ENCODE data around the gene CLTB.

The CLTB gene

GRCh38 chr5:176381979-176382378 lies 34.4 kb downstream of the CLTB start:
- DNase-seq: no peak

DNA sequence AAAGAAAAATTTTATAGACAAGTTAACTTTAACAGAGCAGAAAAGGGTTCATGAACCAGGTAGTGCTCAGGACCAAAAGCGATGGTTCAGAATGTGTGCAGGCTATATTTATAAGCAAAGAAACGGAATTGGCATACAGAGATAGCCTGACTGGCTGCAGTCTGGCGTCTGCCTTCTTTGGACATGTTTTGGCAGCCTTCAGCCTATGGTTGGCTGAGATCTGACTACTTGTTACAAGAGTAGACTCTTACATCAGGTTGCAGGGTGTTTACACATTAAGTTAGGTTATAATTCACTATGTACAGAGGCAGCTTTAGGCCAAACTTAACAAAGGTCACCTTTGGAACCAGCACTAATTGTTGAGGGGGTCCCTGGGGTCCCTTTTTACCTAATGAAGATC lies 34.9 kb downstream of the CLTB start:
- no peak for DNase-seq

DNA sequence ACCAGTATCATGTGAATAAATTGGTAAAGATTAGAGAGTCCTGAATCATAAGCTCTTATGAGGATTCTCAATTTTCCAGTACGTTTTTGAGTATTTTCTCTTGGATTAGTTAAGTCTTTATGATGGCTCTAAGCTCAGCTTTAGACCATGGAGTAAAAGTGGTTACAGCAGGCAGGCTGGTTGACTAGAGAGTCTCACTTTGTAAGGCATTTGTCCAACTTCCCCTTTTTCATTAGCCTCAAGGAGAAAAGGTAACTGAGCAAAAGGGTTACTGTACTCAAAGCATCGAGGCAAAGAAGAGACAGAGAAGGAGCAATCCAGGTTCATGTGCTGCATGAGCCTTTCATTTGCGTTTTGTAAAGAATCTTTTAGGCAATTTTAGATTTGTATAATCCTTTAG lies 36.5 kb downstream of the CLTB start:
- no peak for DNase-seq

DNA sequence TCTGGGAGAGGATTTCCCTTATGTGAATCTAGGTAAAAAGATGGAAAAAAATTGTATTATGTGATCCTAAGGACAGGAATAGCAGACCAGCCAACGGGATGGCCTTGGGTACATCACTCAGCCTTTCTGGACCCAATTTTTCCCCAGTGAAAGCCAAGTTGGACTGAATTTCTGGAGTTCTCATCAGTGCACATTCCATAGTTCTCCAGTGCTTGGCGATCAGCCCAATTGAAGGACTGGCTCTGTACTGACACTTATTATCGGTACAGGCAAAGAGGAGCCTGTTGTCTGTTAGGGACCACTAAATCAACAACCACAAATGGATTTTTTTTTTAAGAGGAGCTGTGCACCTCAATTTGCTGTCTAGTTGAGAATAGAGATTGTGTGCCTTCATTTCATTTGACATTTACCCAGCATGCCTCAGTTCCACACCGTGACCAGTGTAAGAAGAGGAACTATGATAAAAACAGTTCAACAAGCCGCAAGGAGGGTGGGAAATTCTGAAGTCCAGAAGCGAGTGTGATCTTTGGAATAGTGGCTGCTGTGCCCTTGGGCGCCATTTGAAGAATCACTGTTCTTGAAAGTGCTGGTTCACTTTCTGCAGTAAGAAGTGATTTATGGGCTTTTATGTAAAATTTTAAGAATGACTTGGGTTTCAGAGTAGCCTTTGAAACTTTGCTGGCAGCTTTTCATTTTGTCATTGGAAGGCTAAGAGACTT lies 43.1 kb downstream of the CLTB start:
- DNase-seq: no peak

DNA sequence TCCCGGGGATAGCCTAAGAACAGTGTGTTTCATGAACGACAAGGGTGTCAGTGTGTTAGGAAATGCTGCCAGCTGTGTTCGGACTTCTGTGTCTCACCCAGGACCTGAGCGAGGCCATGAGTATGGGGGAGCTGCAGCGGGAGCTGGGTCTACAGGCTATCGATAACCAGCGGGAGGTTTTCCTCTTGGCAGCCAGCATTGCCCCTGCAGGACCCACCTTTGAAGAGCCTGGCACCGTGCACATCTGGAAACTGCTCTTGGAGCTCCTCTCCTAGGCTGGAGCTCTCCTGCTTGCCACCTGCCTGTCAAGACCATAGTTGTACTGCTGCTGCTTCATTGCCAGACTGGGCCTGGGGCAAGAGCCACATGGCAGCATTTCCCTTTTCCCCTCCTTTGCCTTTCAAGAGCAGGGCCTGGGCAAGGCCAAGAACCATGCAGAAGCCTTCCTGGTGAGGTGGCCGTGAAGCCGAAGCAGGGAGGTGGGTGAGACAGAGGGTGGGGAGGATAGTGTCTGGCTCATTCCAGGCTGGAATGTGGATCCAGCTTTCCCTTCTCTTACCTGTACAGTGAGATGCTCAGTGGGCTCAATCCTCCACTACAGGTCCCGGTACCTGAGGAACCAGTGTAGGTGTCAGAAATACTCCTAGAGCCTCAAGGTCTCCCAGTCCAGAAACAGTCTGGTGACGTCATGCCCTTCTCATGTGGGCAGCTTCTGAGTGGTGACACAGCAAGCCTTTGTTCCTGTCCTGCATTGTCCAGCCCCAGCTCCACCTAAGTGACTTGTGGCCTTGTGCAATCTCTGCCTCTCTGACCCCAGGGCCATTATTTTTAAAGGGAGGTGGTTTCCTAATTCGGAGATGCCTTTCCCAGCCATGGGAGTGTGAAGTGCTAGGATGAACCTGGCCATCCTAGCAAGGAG lies 44.5 kb downstream of the CLTB start:
- DNase-seq: no peak

GRCh38 chr5:176369934-176370711 lies 46.2 kb downstream of the CLTB start:
- DNase-seq: no peak

- DNase-seq: no peak
Measured at GRCh38 chr5:176368726-176369125, 47.6 kb downstream of the CLTB start.

- no peak for DNase-seq
Measured at GRCh38 chr5:176366232-176366894, 50.0 kb downstream of the CLTB start.

- DNase-seq: peak; percentile 28
Measured at GRCh38 chr5:176365351-176366231, 50.7 kb downstream of the CLTB start, which contains the start of gene ARL10. TSS of gene ARL10 (plus strand) at chr5:176365487. CDS start at chr5:176365564, 77 bp downstream.

DNA sequence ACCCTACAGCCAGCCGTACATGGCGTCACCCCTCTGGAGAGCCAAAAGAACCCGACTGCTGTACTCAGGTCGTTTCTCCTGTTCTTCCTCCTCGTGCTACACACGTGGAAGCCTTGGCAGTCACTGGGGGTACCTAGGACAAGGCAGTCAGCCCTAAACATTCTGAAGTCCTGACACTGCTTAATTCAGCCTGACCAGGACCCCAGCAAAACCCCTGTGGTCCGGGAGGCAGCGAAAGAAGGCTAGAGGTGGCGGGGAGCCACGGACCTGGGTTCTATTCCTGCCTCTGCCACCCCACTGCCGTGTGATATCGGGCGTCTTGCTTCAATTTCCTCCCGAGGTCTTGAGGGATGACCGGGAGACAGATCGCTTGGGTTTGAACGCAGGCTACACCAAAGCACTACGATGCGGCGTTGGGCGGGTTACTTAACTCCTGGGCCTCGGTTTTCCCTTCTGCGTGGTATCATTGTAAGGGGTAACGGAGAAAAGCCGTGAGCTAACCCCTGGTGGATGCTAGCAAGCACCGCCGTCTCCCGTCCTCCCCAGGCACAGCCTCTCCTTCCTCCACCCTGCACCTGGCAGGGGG lies 51.5 kb downstream of the CLTB start:
- DNase-seq: no peak

- DNase-seq: no peak
Measured at GRCh38 chr5:176362233-176362490, 54.2 kb downstream of the CLTB start.

DNA sequence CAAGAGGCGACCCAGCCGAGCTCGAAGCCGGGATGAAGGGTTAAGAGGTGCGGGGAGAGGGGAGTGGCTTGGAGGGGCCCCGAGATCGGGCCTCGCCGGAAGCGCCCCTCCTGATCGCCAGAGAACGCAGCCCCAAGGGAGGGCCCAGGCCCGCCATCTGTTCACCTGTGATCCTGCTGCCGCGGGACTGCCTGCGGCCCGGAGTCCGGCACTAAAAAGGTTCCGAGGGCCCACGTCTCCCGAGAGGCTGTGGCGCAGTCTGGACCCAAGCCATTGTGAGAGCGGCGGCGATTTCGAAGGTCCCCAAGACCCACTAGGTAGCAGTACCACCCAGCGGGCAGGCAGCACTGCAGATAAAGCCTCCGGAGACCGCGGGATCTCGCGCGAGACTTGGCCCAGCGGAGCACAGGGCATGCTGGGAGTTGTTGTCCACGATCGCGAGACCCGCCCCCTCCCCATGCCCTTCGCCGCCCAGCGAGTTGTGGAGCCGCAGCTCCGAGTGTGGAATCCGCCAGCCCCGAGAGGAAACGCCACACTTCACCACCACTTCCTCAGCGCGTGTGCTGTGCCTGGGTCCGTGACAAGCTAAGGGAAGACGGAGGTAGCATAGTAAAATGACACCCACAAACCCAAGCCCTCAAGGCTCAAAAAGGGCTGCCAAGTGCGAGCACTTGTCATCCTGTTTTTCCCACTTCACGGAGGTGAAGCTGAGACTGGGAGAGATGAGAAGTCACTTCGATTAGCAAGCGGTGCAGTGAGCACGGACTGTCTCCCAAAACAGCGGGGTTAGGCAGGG lies 54.7 kb downstream of the CLTB start, which contains the start of gene KIAA1191:
Gene KIAA1191 (minus strand): TSS at position 328 of the 796 bp plus-strand sequence. CDS start 2,256 bp downstream, outside the sequence.
- peak; percentile 66 for DNase-seq

DNA sequence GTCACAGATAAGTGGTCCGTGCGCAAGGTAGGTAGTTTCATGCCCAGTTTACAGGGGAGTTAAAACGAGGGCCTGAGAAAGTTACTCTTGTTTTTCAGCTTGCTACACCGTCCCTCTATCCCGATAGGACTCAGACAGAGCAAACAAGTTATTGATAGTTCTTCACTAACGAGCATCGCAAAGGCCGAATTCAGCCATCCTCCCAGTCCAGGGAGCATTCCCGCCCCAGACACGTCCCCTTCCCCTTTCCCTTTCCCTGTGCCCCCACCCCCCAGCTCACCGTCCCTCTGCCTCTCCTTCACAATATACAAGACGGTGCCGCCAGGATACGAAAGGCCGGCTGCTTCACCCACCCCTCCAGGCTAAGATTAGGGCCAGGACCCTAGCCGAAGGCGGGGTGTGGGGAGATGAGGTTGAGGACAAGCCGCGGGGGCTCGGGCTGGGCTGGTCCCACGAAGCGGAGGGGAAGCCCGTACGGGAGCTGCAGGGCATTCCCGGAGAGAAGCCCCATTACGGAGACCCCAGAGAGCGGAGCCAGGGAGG lies 55.4 kb downstream of the CLTB start:
- peak; percentile 13 for DNase-seq

GRCh38 chr5:176359658-176360057 lies 56.7 kb downstream of the CLTB start:
- DNase-seq: no peak

DNA sequence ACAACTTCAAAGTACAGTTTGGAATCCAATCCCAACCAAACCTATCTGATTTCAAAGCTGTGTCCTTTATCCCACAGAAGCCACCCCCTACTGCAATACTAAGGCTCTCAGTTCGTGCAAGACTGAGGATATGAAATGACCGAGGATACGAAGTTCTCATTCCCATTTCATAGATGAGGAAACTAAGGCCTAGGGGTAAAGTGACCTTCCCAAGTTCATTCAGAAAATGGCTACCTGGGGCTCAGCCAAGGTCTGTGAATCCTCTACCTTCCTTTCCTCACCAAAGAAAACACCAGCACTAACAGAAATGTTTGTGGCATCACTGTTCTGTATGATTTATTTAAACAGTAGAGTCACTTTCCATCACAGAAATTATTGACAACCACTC lies 60.2 kb downstream of the CLTB start:
- no peak for DNase-seq

- no peak for DNase-seq
Measured at GRCh38 chr5:176355400-176356178, 60.8 kb downstream of the CLTB start.

GRCh38 chr5:176353533-176353932 lies 62.8 kb downstream of the CLTB start:
- DNase-seq: no peak

DNA sequence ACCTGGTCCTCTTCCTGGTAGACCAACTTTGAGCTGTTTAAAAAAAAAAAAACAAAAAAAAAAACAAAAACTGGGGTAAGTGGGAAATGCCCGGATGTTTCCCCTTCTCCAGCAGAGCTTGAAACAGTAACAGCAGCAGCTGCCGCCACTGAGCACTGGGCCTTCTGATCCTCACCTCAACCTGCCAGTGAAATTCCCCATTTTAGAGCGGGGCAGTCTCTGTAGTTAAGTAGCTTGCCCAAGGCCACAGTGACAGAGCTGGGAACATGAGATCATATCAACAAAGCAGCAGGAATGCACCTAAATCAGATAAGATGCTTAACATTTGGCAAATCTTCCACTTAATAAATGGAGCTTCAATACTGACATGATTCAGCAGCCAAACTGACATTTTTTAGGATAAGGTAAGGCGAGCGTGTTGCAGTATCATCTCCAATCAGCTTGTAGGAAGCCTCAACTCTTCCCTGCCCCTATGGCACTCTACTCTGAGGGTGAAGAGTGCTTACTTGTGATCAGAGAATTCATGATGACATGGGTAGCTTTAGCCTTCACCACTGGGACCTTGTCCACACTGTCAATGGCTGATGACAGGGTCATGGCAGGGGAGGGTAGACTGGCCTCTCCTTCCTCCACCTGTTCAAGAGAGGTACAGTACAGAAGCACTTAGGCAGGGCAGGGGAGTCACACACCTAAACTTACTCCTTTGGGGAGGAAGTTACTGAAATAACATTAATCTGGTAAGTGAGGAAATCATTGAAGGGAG lies 64.0 kb downstream of the CLTB start:
- no peak for DNase-seq

DNA sequence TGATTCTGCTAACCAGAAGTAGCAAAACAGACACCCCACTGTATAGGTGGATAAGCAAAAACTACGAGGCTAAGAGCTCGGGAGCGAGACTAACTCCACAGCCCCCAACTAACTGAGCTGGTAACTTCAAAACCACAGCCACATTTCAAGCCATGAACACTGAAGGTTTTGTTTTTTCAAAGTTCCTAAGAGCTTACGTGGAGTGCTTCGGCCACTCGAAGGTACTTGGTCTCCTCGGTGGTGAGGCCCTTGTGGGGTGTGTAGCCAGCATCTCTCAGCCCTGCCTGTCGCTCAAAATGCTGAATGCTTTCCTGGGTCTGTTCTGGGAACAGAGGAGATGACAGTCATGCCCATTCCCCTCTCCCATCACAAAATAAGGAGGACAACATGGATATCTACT lies 65.9 kb downstream of the CLTB start:
- DNase-seq: no peak

All from NCI-H2227 treated with DMSO at 0.1 percent for 48 hours (cell line).